A549 (cell line): ENCODE results near the gene PDE1C. TPM values are rescaled to one million over a fixed set of nuclear protein-coding genes. Genes with fewer than 3 reads are reported as not detected.

Source experiments
- ATAC-seq, 2 experiments: fragments of 200-7000 bp in 1 of 2; fragments of >200 bp in 1 of 2; cut with Nextera tagmentation in 1 of 2; cut with Tn5 transposase in 1 of 2; 3 replicates each; pipeline versions ENCODE4 v1.8.0 to v1.9.1; 2018 to 2020; ENCODE audit warnings: mild to moderate bottlenecking in 1 of 2, moderate library complexity in 1 of 2
- CTCF ChIA-PET: fragments of 300-600 bp; sonication (Branson Sonifier 250); formaldehyde crosslinking; extraction: SDS; loops from one replicate; lab custom pipeline; 2021; ENCODE audit warnings: antibody characterized with exemption, inconsistent platforms; lab: Yijun Ruan, JAX
- POLR2A ChIA-PET: fragments of 350-600 bp; formaldehyde crosslinking; extraction: SDS; loops from one replicate; lab custom pipeline; 2021; ENCODE audit warnings: antibody characterized with exemption, inconsistent platforms; lab: Yijun Ruan, JAX
- DNase-seq, 2 experiments: peaks; one replicate each; pipeline versions ENCODE4 v3.0.0 to v3.0.0-alpha.2; 2011 to 2016; ENCODE audit warnings: low read depth in 1 of 2, low spot score in 1 of 2
- FAIRE-seq: peaks from 2 replicates; lab custom pipeline; 2011; peaks lifted over from hg19 to GRCh38; lab: Jason Lieb, UNC
- H3K27ac ChIP-seq, 2 experiments: fragments of >200 bp; sonication (Bioruptor Twin); formaldehyde crosslinking; 3 replicates each; pipeline ENCODE4 v1.5.1; 2016 to 2017
- H3K4me1 ChIP-seq: fragments of >200 bp; sonication (Bioruptor Twin); formaldehyde crosslinking; 3 replicates; pipeline ENCODE4 v1.6.1; 2016
- H3K4me2 ChIP-seq: fragments of >200 bp; sonication (Bioruptor Twin); formaldehyde crosslinking; 3 replicates; pipeline ENCODE4 v1.6.1; 2016
- H3K4me3 ChIP-seq: fragments of >200 bp; sonication (Bioruptor Twin); formaldehyde crosslinking; 3 replicates; pipeline ENCODE4 v1.5.1; 2016
- H3K9me3 ChIP-seq: fragments of >200 bp; sonication (Bioruptor Twin); formaldehyde crosslinking; 3 replicates; pipeline ENCODE4 v1.6.1; 2016
- BHLHE40 ChIP-seq: IDR thresholded peaks from 2 replicates; pipeline ENCODE4 v1.6.1; 2012; ENCODE audit warnings: low read depth, low read length, inconsistent platforms
- CBX2 ChIP-seq: fragments of 200-600 bp; sonication (generic); IDR thresholded peaks from 2 replicates; pipeline ENCODE4 v1.6.1; 2016; ENCODE audit warnings: low read depth, mild to moderate bottlenecking, borderline replicate concordance
- CBX8 ChIP-seq: fragments of 200-600 bp; sonication (generic); IDR thresholded peaks from 2 replicates; pipeline ENCODE4 v1.6.1; 2016
- CEBPB ChIP-seq, 2 experiments: fragments of >200 bp in 1 of 2; sonication (Bioruptor Twin) in 1 of 2; formaldehyde crosslinking in 1 of 2; IDR thresholded peaks; 2 replicates each; pipeline ENCODE4 v1.6.1; 2012 to 2016
- CHD2 ChIP-seq: fragments of 150-350 bp; IDR thresholded peaks from 2 replicates; pipeline ENCODE4 v1.6.1; 2014; ENCODE audit warnings: low read length; ENCODE audit not compliant: partially characterized antibody
- E2F6 ChIP-seq: IDR thresholded peaks from 2 replicates; pipeline ENCODE4 v1.6.1; 2012; ENCODE audit warnings: low read depth, borderline replicate concordance
- EHF ChIP-seq: fragments of 250-450 bp; sonication (Bioruptor Pico); IDR thresholded peaks from 2 replicates; pipeline ENCODE4 v1.5.0; 2020; ENCODE audit warnings: mild to moderate bottlenecking
- EP300 ChIP-seq, 2 experiments: fragments of >200 bp; sonication (Bioruptor Twin); formaldehyde crosslinking; IDR thresholded peaks; 2 replicates in 1 of 2; 3 replicates in 1 of 2; pipeline ENCODE4 v1.6.1; 2016 to 2017
- ESRRA ChIP-seq: fragments of 150-350 bp; IDR thresholded peaks from 2 replicates; pipeline ENCODE4 v1.6.1; 2014; ENCODE audit warnings: mild to moderate bottlenecking, low read length, borderline replicate concordance
- FOXS1 ChIP-seq: fragments of 250-450 bp; sonication (Bioruptor Pico); IDR thresholded peaks from 2 replicates; pipeline ENCODE4 v1.5.0; 2020; ENCODE audit warnings: mild to moderate bottlenecking, moderate library complexity
- GATA3 ChIP-seq: IDR thresholded peaks from 2 replicates; pipeline ENCODE4 v1.6.1; 2012; ENCODE audit warnings: borderline replicate concordance
- HES2 ChIP-seq: fragments of >200 bp; sonication (Bioruptor Twin); formaldehyde crosslinking; IDR thresholded peaks from 2 replicates; pipeline ENCODE4 v1.6.1; 2016
- HEYL ChIP-seq: fragments of 250-450 bp; sonication (Bioruptor Pico); IDR thresholded peaks from 2 replicates; pipeline ENCODE4 v1.8.0; 2021; ENCODE audit warnings: mild to moderate bottlenecking, moderate library complexity
- HOXA7 ChIP-seq: fragments of 250-450 bp; sonication (Bioruptor Pico); IDR thresholded peaks from 2 replicates; pipeline ENCODE4 v1.5.0; 2020; ENCODE audit warnings: mild to moderate bottlenecking, moderate library complexity
- HOXB13 ChIP-seq: fragments of 250-450 bp; sonication (Bioruptor Pico); IDR thresholded peaks from 2 replicates; pipeline ENCODE4 v1.5.0; 2020; ENCODE audit warnings: low read depth, mild to moderate bottlenecking, moderate library complexity
- HOXB5 ChIP-seq: fragments of 250-450 bp; sonication (Bioruptor Pico); IDR thresholded peaks from 2 replicates; pipeline ENCODE4 v1.5.0; 2020; ENCODE audit warnings: mild to moderate bottlenecking, moderate library complexity
- JUN ChIP-seq, 2 experiments: fragments of >200 bp; sonication (Bioruptor Twin); formaldehyde crosslinking; IDR thresholded peaks; 2 replicates in 1 of 2; 3 replicates in 1 of 2; pipeline ENCODE4 v1.6.1; 2016 to 2017
- JUNB ChIP-seq: fragments of >200 bp; sonication (Bioruptor Twin); formaldehyde crosslinking; IDR thresholded peaks from 2 replicates; pipeline ENCODE4 v1.6.1; 2016
- KDM5A ChIP-seq: fragments of 200-600 bp; sonication (generic); IDR thresholded peaks from 2 replicates; pipeline ENCODE4 v1.6.1; 2016; ENCODE audit warnings: antibody characterized with exemption, mild to moderate bottlenecking
- MAFK ChIP-seq: fragments of 450-650 bp; IDR thresholded peaks from 2 replicates; pipeline ENCODE4 v1.6.1; 2014; ENCODE audit not compliant: partially characterized antibody
- MAX ChIP-seq: IDR thresholded peaks from 2 replicates; pipeline ENCODE4 v1.6.1; 2012
- MYC ChIP-seq: IDR thresholded peaks from 2 replicates; pipeline ENCODE4 v1.6.1; 2012; ENCODE audit warnings: mild to moderate bottlenecking, inconsistent platforms, low read length, improper control_type of control experiment, borderline replicate concordance
- NR3C1 ChIP-seq: fragments of >200 bp; sonication (Bioruptor Twin); formaldehyde crosslinking; IDR thresholded peaks from 3 replicates; pipeline ENCODE4 v1.6.1; 2017
- PBX3 ChIP-seq: IDR thresholded peaks from 2 replicates; pipeline ENCODE4 v1.6.1; 2012
- POLR2A ChIP-seq: IDR thresholded peaks from 2 replicates; pipeline ENCODE4 v1.6.1; 2012; ENCODE audit warnings: mild to moderate bottlenecking, low read length
- POLR2AphosphoS2 ChIP-seq: conservative IDR thresholded peaks from 2 replicates; pipeline ENCODE4 v1.6.1; 2012; ENCODE audit warnings: low read length, improper control_type of control experiment, inconsistent platforms
- RAD21 ChIP-seq, 2 experiments: fragments of >200 bp in 1 of 2; sonication (Bioruptor Twin) in 1 of 2; formaldehyde crosslinking in 1 of 2; IDR thresholded peaks in 1 of 2; conservative IDR thresholded peaks in 1 of 2; 2 replicates in 1 of 2; 3 replicates in 1 of 2; pipeline ENCODE4 v1.6.1; 2012 to 2018; ENCODE audit warnings: inconsistent platforms in 1 of 2
- RARB ChIP-seq: fragments of 250-450 bp; sonication (Bioruptor Pico); IDR thresholded peaks from 2 replicates; pipeline ENCODE4 v1.8.0; 2021; ENCODE audit warnings: mild to moderate bottlenecking, moderate library complexity
- REST ChIP-seq: fragments of 200-600 bp; sonication (generic); IDR thresholded peaks from 2 replicates; pipeline ENCODE4 v1.6.1; 2016; ENCODE audit warnings: antibody characterized with exemption, mild to moderate bottlenecking, moderate library complexity
- SMC3 ChIP-seq: fragments of >200 bp; sonication (Bioruptor Twin); formaldehyde crosslinking; IDR thresholded peaks from 3 replicates; pipeline ENCODE4 v1.6.1; 2018; ENCODE audit warnings: inconsistent platforms
- SREBF2 ChIP-seq: fragments of 450-650 bp; IDR thresholded peaks from 2 replicates; pipeline ENCODE4 v1.6.1; 2014; ENCODE audit warnings: mild to moderate bottlenecking, moderate library complexity
- TFCP2L1 ChIP-seq: fragments of 250-450 bp; sonication (Bioruptor Pico); IDR thresholded peaks from 2 replicates; pipeline ENCODE4 v1.5.0; 2021; ENCODE audit warnings: mild to moderate bottlenecking
- USF2 ChIP-seq: fragments of 450-650 bp; IDR thresholded peaks from 2 replicates; pipeline ENCODE4 v1.6.1; 2014; ENCODE audit warnings: antibody characterized with exemption
- WGBS: methylation state at CpG from one replicate; pipeline ENCODE4 v1.1.6; 2017; ENCODE audit errors: missing lambda C conversion rate; 5-methylcytosine and 5-hydroxymethylcytosine counted together
- polyA plus RNA-seq, 4 experiments: library from polyadenylated mRNA; depleted of rRNA in 3 of 4; stranded (reverse); fragments of >200 nt; fragmentation: RNase III in 1 of 4; extraction: RNeasy Plus Mini Kit Qiagen cat#74134 plus additional on column Dnase treatment in 1 of 4; gene quantifications; 2 replicates in 3 of 4; 3 replicates in 1 of 4; pipeline ENCODE4 v1.2.3, GENCODE V29; 2011 to 2017

Gene PDE1C
- polyA plus RNA-seq, 2 of the 4 experiments (the other 2 are of a cell fraction): 8.0 to 11.0 TPM

- TF ChIP-seq REST: no peak
- TF ChIP-seq ESRRA: no peak
Measured at GRCh38 chr7:31903962-31904361, 166.2 kb downstream of the PDE1C start (continued).

GRCh38 chr7:31899356-31899927 lies 170.8 kb downstream of the PDE1C start:
- ChIA-PET POLR2A (interaction anchor here (0.6 to 1.3 kb wide), 5 partner anchors 15 to 693 kb away, joined by 3 to 12 read pairs (median 4); no protein-coding TSS in a partner anchor), CTCF (no interaction called here)
- DNase-seq (peak in 1 of 2 experiments; percentile 90), FAIRE-seq (peak; percentile 95), ATAC-seq (peak; percentile 89 to 90)
- Histone ChIP-seq H3K4me2 (peak overlapping the region; percentile 75), H3K4me1 (peaks cover 68% of the 10 kb centered on the region), H3K9me3 (no peaks in the 10 kb centered on the region), H3K27ac (peak overlapping the region; percentile 88 to 94), H3K4me3 (peak overlapping the region; percentile 45)
- under 1% methylated on average over 14 of the region's 14 CpGs for WGBS
- TF ChIP-seq CEBPB (IDR thresholded peaks at IDR 0.05) (peak in 1 of 2 experiments; percentile 73; a peak in 1 of 4 replicates), RAD21 (conservative IDR thresholded peaks at IDR 0.05 in 1 of 2, IDR thresholded peaks at IDR 0.05 in 1 of 2) (peak in 1 of 2 experiments; percentile 27; a peak in 4 of 5 replicates), KDM5A (no peak), EP300 (IDR thresholded peaks at IDR 0.05) (peak in 1 of 2 experiments; percentile 76; a peak in 2 of 5 replicates), BHLHE40 (no peak), POLR2A (no peak), SMC3 (peak; percentile 17; the same call in 2 of the 3 replicates), MAX (peak; percentile 95), TFCP2L1 (CRISPR knock-in tag) (no peak), HOXA7 (CRISPR knock-in tag) (peak; percentile 74; the same call in 1 of the 2 replicates), HOXB5 (CRISPR knock-in tag) (peak; percentile 32; the same call in 1 of the 2 replicates), E2F6 (peak; percentile 78; the same call in 1 of the 2 replicates), MYC (peak; percentile 75), JUNB (0 out of 2 replicates have a peak, but pooled peaks have one; percentile 20), JUN (IDR thresholded peaks at IDR 0.05) (peak; percentile 77 to 79), PBX3 (no peak), CBX8 (no peak), CHD2 (no peak), NR3C1 (no peak), HES2 (no peak), GATA3 (peak; percentile 79), SREBF2 (no peak), HOXB13 (peak; percentile 85), RARB (CRISPR knock-in tag) (0 out of 2 replicates have a peak, but pooled peaks have one; percentile 13), CBX2 (no peak), MAFK (no peak), HEYL (CRISPR knock-in tag) (no peak), USF2 (0 out of 2 replicates have a peak, but pooled peaks have one; percentile 4), FOXS1 (CRISPR knock-in tag) (peak; percentile 67; the same call in 1 of the 2 replicates), EHF (CRISPR knock-in tag) (0 out of 2 replicates have a peak, but pooled peaks have one; percentile 33), POLR2AphosphoS2 (no peak)
